Stimulated activated naive CD4-positive, alpha-beta T cell (primary cell): Measurements from ENCODE around the gene PAX3.

Experiments
- DNase-seq, 6 experiments: peaks; one replicate each; lab custom pipeline; 2025; lab: John Stamatoyannopoulos, UW

PAX3 gene

DNA sequence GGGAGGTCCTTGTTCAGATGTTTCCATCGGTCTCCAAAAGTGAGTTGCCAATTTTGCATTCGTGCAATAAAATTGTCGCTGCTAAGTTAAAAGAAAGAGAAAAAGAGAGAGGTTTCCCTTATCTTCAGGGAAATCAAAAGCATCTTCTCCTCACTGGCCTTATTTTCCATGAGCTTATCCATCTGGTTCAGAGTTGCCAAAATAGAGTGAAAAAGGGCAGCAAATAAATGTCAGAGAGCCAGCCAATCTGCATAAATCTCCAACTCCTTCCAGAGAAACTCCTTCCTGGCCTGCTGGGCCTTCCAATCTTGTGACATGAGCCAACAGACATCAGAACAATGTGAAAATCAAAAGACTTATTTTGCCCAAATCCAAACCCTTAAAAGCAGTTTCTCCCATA, 28.4 kb downstream of the PAX3 start:
- no peak for DNase-seq

DNA sequence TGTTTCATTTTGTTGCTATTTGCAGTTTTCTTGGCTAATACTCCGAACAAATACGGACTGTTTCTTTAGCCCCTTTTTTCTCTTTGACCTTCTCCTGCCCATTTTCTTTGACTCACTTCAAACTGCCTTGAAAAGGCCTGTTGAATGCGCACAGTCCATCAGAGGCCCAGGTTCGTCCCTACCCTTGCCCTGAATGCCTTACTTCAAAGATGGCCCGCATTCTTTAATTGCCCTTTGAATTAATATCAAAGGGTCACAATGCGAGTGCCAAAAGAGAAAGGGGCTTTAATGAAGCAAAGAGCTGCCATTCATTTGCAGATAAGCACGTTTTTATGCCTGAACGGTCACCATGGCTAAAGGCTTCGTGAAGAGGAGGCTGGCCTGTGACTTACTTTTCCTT, 29.7 kb downstream of the PAX3 start:
- no peak for DNase-seq

DNA sequence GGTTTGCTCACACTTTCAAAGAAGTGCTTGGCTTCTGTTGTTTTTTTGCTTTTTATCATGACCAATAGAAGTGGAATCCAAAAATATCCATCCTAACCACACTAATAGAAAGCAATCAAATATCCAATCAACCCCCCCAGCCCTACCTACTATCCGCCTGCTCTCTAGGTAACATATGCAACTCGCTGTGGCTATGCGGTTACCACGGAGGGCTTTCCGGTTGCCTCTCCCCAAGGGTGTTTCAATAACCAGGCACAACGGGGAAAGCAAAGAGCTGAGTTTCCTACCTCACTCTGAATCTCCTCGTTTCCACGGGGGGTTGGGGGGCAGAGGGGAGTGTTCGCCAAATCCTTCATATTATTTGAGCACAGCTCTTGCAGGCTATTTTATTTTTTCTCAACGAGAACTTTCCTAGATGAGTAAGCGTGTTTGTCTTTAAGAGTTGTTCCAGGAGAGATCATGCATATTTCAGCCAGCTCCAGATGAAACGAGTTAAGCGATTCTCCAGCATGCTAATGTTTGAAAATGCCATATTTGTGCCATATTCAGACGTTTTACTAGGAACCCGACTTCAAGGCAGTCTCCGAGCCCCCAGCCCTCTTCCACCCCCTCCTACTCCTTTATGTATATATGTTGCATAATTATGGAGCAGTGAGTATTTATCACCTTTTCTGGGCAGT, 30.3 kb downstream of the PAX3 start:
- DNase-seq: no peak

GRCh38 chr2:222264791-222265320, 33.9 kb downstream of the PAX3 start:
- no peak for DNase-seq

DNA sequence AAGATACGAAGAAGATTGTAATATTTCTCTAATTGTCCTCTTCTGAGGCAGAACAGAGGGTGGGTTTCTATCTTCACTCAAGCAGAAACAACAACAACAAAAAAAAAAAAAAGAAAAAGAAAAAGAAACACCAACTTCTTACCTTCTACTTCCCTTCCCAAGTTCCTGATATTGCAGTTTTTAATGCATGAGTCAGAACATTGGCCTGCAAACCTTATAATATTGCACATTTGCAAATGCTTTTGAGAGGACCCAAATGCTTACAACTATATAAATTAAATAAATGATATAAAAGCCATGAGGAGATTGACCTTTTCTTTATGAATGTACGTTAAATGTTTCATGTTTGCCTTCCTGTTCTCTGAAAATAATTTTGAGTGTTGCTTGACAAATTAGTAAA, 37.3 kb downstream of the PAX3 start:
- no peak for DNase-seq

GRCh38 chr2:222257645-222258044, 41.2 kb downstream of the PAX3 start:
- DNase-seq: no peak

DNA sequence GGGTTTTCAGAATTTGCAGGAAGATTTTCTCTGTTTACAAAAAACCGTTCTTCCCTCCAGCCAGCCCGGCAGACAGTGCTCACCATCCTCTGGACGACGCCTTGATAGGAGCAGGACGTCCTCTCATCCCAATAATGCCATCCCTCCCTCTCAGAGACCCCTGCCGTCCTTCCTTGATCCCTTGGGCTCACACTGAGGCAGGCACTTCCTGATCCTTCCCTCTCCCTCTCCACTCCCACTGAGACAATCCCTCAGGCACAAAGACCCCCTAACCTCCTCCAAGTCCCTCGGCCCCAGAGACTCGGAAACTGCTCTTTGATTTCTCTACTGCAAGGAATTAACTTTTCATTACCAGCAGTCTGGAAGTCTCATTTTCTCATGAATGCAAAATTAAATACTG, 42.5 kb downstream of the PAX3 start:
- no peak for DNase-seq

- no peak for DNase-seq
These were observed 43.7 kb downstream of the PAX3 start for GRCh38 chr2:222255090-222255489.

- DNase-seq: no peak
These were observed 48.5 kb downstream of the PAX3 start for GRCh38 chr2:222250313-222250712.

DNA sequence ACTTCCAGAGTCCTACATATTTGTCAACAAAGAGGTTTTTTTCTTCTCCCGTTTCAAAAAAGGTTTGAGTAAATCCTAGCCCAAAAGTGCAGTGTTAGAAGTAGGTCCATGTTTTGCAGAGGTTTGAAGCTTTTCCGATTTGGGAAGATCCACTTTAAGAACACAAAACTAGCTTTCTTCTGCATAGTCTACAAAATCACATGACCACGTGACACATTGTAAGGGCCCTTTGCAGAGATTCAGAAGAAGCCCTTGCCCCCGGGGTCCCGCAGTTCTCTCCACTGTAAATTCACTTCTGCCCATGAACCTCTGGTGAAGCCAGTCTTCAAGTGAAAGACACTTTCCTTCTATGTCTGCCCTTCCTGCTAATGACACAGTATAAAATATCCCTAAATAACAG, 49.4 kb downstream of the PAX3 start:
- DNase-seq: no peak

- no peak for DNase-seq
These were observed 50.0 kb downstream of the PAX3 start for GRCh38 chr2:222248818-222249217.

GRCh38 chr2:222248256-222248655, 50.5 kb downstream of the PAX3 start:
- DNase-seq: no peak

DNA sequence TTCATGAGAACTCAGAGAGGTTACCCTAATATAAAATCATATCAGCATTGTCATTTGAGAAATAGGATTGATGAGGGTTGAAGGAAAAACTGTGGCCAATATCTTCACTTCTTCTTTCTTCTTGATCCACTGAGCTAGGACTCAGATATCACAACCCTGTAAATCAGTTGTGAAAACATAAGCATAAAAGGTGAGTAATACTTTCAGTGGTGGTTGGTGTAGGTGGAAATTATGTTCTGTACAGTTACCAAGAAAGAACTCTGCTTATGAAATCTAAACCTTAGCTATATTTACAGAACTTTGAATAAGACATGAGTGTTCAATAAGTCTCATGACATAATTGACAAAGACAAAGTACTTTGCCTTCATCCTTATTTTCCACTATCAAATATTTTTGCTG, 56.3 kb downstream of the PAX3 start:
- no peak for DNase-seq

GRCh38 chr2:222241128-222241870, 57.5 kb downstream of the PAX3 start:
- no peak for DNase-seq

GRCh38 chr2:222240676-222241049, 58.1 kb downstream of the PAX3 start:
- DNase-seq: no peak

- no peak for DNase-seq
These were observed 58.7 kb downstream of the PAX3 start for GRCh38 chr2:222239945-222240675.

- DNase-seq: no peak
These were observed 59.7 kb downstream of the PAX3 start for GRCh38 chr2:222239091-222239490.

DNA sequence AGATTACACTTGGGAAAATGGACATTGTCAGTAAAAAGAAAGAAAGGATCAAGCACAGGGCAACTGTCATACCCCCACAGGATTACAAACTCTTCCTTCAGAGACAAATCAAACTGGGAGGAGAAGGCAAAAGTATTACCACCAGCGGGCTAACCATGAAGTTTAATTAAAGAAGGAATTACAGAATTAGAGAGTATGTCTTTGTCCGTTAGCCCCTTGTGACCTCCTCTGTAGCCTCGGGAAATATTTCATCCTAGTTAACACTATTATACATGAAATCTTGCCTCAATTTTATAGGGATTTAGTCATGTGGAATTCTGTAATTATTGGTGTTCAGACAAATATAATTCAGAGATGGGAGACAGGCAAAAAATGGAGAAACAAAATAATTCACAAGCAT, 60.7 kb downstream of the PAX3 start:
- DNase-seq: no peak

- no peak for DNase-seq
These were observed 66.0 kb downstream of the PAX3 start for GRCh38 chr2:222232839-222233238.

- no peak for DNase-seq
These were observed 66.4 kb downstream of the PAX3 start for GRCh38 chr2:222232372-222232771.

DNA sequence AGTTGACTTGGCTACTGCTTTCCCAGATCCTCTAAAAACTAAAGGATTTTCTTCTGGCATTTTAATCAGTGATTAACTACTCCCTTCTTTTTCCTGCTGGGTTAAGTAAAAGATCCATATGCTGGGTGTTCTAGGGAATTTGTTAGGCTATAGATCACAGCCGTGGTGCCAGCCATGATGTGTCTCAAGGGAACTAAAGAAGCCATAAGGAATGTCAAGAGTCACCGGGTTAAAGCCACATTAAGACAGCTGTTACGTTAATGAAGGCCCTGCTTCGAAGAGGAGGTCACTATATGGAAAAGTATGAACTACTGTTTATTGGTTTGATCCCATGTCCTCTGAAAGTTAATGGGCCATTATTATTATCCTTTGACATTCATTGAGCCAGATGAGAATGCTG, 70.7 kb downstream of the PAX3 start:
- DNase-seq: no peak

DNA sequence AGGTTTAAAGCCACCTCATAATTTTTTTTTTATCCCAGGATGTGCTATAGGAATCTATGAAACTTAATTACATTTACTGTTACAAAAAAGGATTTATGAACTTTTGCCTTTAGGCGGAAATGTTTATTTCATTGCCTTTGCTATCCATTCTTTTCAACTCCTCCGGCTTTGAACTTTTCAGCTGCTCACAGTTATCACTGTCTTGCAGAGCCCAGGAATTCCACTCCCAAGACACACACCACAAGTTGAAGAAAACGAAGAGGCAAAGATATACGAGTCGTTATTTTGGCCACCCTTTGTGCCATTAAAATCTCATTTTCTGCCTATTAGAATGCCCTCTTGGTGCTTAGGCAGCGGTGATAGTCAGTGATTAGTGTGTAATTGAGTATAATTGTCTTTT, 80.0 kb downstream of the PAX3 start:
- DNase-seq: no peak

DNA sequence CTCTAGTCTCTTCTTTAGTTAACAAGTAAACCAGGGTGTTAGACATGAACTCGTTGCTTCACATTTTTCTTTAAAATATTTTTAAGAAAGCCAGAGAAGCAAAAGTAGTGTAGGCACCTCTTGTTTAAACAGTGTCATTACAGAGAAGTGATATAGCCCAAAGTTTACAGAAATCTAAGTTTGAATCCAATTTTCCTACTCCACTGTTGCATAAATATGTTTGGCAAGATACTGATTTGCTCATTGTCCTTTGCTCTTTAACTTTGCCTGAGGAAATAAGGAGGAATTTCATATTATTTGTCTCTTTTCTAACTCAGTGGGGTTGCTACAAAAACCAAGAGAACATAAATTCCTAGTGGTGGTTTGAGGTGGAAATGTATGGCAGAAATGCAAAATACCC, 81.1 kb downstream of the PAX3 start:
- no peak for DNase-seq
